MM.1S (cell line): ENCODE measurements around the gene DUSP8.

Source experiments
- DNase-seq: peaks from one replicate; pipeline ENCODE4 v3.0.0-alpha.2; 2015
- H2AFZ ChIP-seq: fragments of 300-600 bp; sonication (generic); 2 replicates; pipeline ENCODE4 v1.6.0; 2016; ENCODE audit warnings: antibody characterized with exemption, low read length
- H3F3A ChIP-seq: fragments of 300-600 bp; sonication (generic); 2 replicates; pipeline ENCODE4 v1.6.1; 2016; ENCODE audit warnings: mild to moderate bottlenecking, antibody characterized with exemption, low read length, moderate library complexity, mixed read lengths; ENCODE audit not compliant: insufficient read depth
- H3K27ac ChIP-seq: fragments of 300-600 bp; sonication (generic); 2 replicates; pipeline ENCODE4 v1.5.1; 2016; ENCODE audit warnings: mild to moderate bottlenecking, low read length
- H3K27me3 ChIP-seq: fragments of 300-600 bp; sonication (generic); replicated peaks from 2 replicates; pipeline ENCODE4 v1.6.0; 2016; ENCODE audit warnings: low read length; ENCODE audit not compliant: insufficient read depth
- H3K36me3 ChIP-seq: fragments of 300-600 bp; sonication (generic); replicated peaks from 2 replicates; pipeline ENCODE4 v1.6.1; 2016; ENCODE audit warnings: mild to moderate bottlenecking, low read length, mixed read lengths; ENCODE audit not compliant: insufficient read depth
- H3K4me1 ChIP-seq: fragments of 300-600 bp; sonication (generic); 2 replicates; pipeline ENCODE4 v1.6.1; 2016; ENCODE audit warnings: low read length, mixed read lengths
- H3K4me2 ChIP-seq: fragments of 300-600 bp; sonication (generic); 2 replicates; pipeline ENCODE4 v1.6.0; 2016; ENCODE audit warnings: low read depth, low read length
- H3K4me3 ChIP-seq: fragments of 300-600 bp; sonication (generic); 2 replicates; pipeline ENCODE4 v1.5.1; 2016; ENCODE audit warnings: low read length, mixed read lengths
- H3K79me2 ChIP-seq: fragments of 300-600 bp; sonication (generic); 2 replicates; pipeline ENCODE4 v1.6.1; 2016; ENCODE audit warnings: mixed run types, low read length, mixed read lengths
- H3K9ac ChIP-seq: fragments of 300-600 bp; sonication (generic); 2 replicates; pipeline ENCODE4 v1.6.1; 2016; ENCODE audit warnings: low read length, mixed read lengths
- H3K9me2 ChIP-seq: fragments of 300-600 bp; sonication (generic); replicated peaks from 2 replicates; pipeline ENCODE4 v1.6.1; 2016; ENCODE audit warnings: mild to moderate bottlenecking, low read length, mixed read lengths; ENCODE audit not compliant: insufficient read depth
- H3K9me3 ChIP-seq: fragments of 300-600 bp; sonication (generic); replicated peaks from 2 replicates; pipeline ENCODE4 v1.6.1; 2016; ENCODE audit warnings: mild to moderate bottlenecking, low read length, mixed read lengths; ENCODE audit not compliant: insufficient read depth
- H4K20me1 ChIP-seq: fragments of 300-600 bp; sonication (generic); 2 replicates; pipeline ENCODE4 v1.6.1; 2016; ENCODE audit warnings: mild to moderate bottlenecking, low read length, moderate library complexity, mixed read lengths; ENCODE audit not compliant: insufficient read depth
- CTCF ChIP-seq: fragments of 300-600 bp; sonication (generic); IDR thresholded peaks from 2 replicates; pipeline ENCODE4 v1.5.1; 2016; ENCODE audit warnings: antibody characterized with exemption, low read length, mixed read lengths
- EZH2 ChIP-seq: fragments of 300-600 bp; sonication (generic); optimal IDR thresholded peaks from 2 replicates; pipeline ENCODE3; 2017; ENCODE audit warnings: low read depth, mild to moderate bottlenecking, antibody characterized with exemption, low read length, mixed read lengths
- EZH2phosphoT487 ChIP-seq: fragments of 300-600 bp; sonication (generic); IDR thresholded peaks from 2 replicates; pipeline ENCODE4 v1.6.1; 2018; ENCODE audit warnings: antibody characterized with exemption, low read length

The DUSP8 gene

DNA sequence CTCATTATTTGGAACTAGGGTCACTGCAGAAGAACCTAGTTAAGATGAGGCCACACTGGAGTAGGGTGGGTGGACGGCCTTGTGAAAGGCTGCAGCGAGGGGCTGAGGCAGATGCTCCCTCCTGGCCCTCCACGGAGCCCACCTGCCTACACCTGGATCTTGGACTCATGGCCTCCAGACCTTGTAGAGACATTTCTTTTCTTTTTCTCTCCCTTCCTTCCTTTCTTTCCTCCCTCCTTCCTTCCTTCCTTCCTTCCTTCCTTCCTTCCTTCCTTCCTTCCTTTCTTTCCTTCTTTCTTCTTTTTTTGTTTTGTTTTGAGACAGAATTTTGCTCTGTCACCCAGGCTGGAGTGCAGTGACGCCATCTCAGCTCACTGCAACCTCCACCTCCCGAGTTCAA is 26.6 kb downstream of the DUSP8 start:
- no peaks in the 10 kb centered on the region for H4K20me1 ChIP-seq
- no peaks in the 10 kb centered on the region for H3K36me3 ChIP-seq
- peaks cover 77% of the 10 kb centered on the region for H3K27me3 ChIP-seq
- H3K27ac ChIP-seq: no peak overlapping the region
- H3F3A ChIP-seq: no peaks in the 10 kb centered on the region
- DNase-seq: no peak
- H3K4me2 ChIP-seq: no peak overlapping the region
- TF ChIP-seq EZH2phosphoT487 (no peak), CTCF (no peak), EZH2 (no peak)
- H3K9me3 ChIP-seq: no peaks in the 10 kb centered on the region
- no peak overlapping the region for H3K9ac ChIP-seq
- H3K9me2 ChIP-seq: no peaks in the 10 kb centered on the region
- H3K4me1 ChIP-seq: peaks cover 7% of the 10 kb centered on the region; the same call in 1 of the 2 replicates
- no peaks in the 10 kb centered on the region for H3K79me2 ChIP-seq
- no peak overlapping the region for H3K4me3 ChIP-seq
- H2AFZ ChIP-seq: no peak overlapping the region

- Histone ChIP-seq H3K9me2 (no peaks in the 10 kb centered on the region), H3K9me3 (no peaks in the 10 kb centered on the region), H3K79me2 (no peaks in the 10 kb centered on the region), H4K20me1 (no peaks in the 10 kb centered on the region), H3K4me1 (peaks cover 7% of the 10 kb centered on the region; the same call in 1 of the 2 replicates), H3F3A (no peaks in the 10 kb centered on the region), H2AFZ (no peak overlapping the region), H3K36me3 (no peaks in the 10 kb centered on the region), H3K4me2 (no peak overlapping the region), H3K4me3 (no peak overlapping the region), H3K27ac (no peak overlapping the region), H3K9ac (no peak overlapping the region), H3K27me3 (peaks cover 80% of the 10 kb centered on the region)
- no peak for TF ChIP-seq EZH2
- no peak for TF ChIP-seq CTCF
- no peak for TF ChIP-seq EZH2phosphoT487
- DNase-seq: no peak
Observed at GRCh38 chr11:1544536-1544935, 27.5 kb downstream of the DUSP8 start.

DNA sequence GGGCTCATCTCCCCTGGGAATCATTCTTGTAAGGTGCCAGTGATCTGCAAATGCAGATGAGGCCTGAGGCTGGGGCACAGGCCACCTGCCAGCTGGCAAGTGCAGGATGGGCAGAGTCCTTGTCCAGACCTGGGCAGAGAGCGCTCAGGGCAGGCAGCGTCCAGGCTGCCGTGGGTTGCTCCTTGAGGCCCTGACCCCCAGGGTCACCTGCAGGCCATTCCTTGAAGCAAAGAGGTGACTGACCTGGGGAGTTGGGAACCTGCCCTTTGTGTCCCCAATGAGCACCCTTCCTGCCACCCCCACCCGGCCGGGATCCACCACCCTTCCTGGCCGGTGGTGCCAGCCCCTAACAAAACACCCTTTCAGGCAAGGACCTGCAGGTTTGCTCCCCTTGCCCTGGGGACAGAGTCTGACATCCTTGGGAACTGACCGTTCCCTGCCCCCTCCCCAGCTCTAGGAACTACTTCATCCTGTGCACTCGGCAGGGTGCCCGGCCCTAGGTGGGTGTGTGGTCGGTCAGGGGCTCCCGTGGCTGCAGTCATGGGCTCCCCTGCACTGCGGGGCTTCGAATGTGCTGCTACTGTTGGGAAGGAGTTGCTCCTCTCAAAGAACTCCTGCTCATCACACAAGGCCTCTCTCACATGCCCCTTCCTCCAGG is 28.3 kb downstream of the DUSP8 start:
- TF ChIP-seq EZH2phosphoT487: no peak
- TF ChIP-seq EZH2: no peak
- Histone ChIP-seq H3K27ac (no peak overlapping the region), H3K79me2 (no peaks in the 10 kb centered on the region), H3F3A (no peaks in the 10 kb centered on the region), H3K9ac (no peak overlapping the region), H3K9me3 (no peaks in the 10 kb centered on the region), H3K9me2 (no peaks in the 10 kb centered on the region), H3K27me3 (peaks cover 84% of the 10 kb centered on the region), H3K4me3 (no peak overlapping the region), H4K20me1 (no peaks in the 10 kb centered on the region), H3K4me2 (no peak overlapping the region), H3K4me1 (peaks cover 7% of the 10 kb centered on the region; the same call in 1 of the 2 replicates), H2AFZ (no peak overlapping the region), H3K36me3 (no peaks in the 10 kb centered on the region)
- no peak for DNase-seq

- no peak overlapping the region for H3K9ac ChIP-seq
- no peak overlapping the region for H3K4me3 ChIP-seq
- H3K27ac ChIP-seq: no peak overlapping the region
- no peaks in the 10 kb centered on the region for H3K9me3 ChIP-seq
- no peaks in the 10 kb centered on the region for H3K36me3 ChIP-seq
- peaks cover 88% of the 10 kb centered on the region for H3K27me3 ChIP-seq
- DNase-seq: no peak
- TF ChIP-seq EZH2: no peak
- TF ChIP-seq EZH2phosphoT487: no peak
- TF ChIP-seq CTCF: no peak
- no peak overlapping the region for H3K4me2 ChIP-seq
- H3K79me2 ChIP-seq: peaks cover 3% of the 10 kb centered on the region
- H2AFZ ChIP-seq: no peak overlapping the region
- H3K4me1 ChIP-seq: no peaks in the 10 kb centered on the region
- no peaks in the 10 kb centered on the region for H3F3A ChIP-seq
- no peaks in the 10 kb centered on the region for H3K9me2 ChIP-seq
- H4K20me1 ChIP-seq: no peaks in the 10 kb centered on the region
Observed at GRCh38 chr11:1542267-1542666, 29.8 kb downstream of the DUSP8 start.
